GM18861 (cell line): ENCODE results near the gene SLC6A11.

ENCODE experiments used
- ATAC-seq: cut with Tn5 transposase; IDR thresholded peaks from one replicate; pipeline ENCODE4 v1.9.1; 2021; ENCODE audit not compliant: unreplicated experiment

The SLC6A11 gene

DNA sequence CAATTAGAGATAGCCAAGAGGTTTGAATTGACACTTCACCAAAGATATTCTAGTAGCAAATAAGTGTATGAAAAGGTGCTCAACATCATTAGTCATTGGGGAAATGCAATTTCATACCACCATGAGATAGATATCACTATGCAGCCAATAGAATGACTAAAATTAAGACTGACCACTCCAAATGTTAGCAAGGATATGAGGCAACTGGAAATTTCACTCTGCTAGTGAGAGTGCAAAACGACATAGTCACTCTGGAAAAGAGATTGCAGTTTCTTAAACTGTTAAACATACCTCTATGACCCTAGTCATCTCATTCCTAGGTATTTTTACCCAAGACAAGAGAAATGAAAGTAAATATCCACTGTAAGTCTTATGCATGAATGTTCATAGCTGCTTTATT lies 27.6 kb upstream of the SLC6A11 start:
- no peak for ATAC-seq

DNA sequence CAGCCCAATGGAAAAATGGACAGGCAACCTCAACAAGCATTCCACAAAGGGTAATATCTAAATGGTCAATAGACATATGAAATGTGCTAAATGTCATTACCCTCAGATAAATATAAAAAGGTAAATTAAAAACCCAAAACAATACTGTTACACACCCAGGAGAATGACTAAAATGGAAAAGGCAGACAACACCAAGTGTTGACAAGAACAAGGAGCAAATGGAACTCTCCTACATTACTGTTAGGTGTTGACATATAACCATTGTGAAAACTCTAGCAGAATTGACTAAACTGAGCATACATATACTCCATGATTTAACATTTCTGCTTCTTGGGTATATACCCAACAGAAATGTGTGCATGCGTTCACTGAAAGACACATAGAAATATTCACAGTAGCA lies 25.3 kb upstream of the SLC6A11 start:
- ATAC-seq = no peak

DNA sequence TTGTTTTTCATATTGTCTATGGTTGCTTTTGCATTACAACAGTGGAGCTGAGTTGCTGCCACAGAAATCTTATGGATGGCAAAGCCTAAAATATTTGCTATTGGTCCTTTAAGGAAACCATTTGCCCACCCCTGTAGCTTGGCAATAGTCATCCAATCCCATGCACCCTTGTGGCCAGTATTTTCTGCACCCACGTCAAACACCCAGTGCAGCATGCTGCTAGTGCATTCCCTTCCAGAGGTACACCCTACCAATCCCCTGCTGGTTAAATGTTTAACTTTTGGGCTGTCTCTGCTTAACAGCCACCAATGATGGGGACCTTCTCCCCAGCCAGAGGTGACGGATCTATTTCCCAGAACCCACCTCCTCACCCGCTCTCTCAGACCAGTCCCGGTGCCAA lies 23.8 kb upstream of the SLC6A11 start:
- ATAC-seq = no peak

DNA sequence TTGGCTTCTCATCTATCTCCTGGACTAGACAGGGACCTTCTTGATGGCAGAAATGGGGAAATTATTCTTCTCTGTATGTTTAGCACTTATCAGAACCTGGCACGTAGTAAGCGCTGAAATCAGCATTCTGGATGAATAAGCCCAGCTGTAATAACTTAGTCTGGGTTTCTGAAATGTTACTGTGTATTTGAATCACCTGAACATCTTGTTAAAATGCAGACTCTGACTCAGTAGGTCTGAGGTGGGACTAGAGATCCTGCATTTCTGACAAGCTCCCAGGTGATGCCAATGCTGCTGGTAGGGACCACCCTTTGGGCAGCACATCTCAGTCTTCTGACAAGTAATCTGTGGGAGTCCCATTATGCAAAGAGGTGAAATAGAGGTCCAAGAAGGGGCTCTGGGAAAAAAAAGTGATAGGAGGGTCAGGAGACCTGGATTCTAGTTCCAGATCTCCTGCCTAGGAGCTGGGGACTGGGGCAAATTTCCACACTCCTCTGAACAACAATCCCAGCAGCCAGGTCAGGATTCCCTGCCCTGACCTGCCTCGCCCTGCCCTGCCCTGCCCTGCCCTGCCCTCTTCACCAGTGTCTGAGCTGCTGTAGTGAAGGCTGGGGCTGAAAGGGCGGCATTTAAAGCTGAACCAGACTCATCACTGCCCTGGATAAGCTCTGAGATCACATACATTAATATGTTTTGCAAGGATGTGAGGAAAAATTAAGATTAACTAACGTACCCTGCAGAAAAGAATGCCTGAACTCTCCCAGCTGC lies 17.2 kb upstream of the SLC6A11 start:
- ATAC-seq = no peak

DNA sequence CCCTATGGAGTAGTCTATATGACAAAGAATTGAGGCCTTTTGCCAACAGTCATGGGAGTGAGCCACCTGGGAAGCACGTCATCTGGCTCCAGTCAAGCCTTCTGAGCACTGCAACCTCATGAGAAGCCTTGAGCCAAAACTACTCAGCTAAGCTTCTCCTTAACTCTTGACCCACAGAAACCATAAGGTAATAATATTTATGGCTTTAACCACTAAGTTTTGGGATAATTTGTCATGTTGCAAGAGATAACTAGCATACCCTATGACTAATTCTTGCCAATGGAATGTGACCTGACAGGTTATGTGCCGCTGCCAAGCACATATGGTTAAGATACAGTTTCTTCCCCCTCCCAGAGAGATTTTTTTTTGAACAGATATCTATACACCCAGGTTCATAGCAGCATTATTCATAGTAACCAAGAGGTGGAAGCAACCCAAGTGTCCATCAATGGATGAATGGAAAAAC lies 11.8 kb upstream of the SLC6A11 start:
- no peak for ATAC-seq

DNA sequence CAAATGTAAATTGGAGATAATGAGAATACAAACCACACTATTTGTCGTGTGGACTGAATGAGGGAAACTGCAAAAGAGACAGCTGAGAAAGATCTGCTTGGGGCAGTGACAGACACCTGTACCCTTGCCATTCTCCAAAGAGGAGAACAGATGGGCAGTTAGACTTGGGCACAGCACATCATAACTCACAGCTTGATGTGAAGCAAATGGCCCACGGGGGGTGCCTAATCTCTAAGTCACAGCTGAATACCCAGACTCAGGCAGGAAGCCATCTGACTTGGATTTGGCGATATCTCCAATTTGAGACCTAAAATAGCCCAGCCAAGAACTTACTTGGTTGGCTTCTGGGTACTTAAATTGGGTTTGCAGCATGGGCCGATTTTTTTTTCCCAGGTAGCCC lies 10.0 kb upstream of the SLC6A11 start:
- no peak for ATAC-seq

DNA sequence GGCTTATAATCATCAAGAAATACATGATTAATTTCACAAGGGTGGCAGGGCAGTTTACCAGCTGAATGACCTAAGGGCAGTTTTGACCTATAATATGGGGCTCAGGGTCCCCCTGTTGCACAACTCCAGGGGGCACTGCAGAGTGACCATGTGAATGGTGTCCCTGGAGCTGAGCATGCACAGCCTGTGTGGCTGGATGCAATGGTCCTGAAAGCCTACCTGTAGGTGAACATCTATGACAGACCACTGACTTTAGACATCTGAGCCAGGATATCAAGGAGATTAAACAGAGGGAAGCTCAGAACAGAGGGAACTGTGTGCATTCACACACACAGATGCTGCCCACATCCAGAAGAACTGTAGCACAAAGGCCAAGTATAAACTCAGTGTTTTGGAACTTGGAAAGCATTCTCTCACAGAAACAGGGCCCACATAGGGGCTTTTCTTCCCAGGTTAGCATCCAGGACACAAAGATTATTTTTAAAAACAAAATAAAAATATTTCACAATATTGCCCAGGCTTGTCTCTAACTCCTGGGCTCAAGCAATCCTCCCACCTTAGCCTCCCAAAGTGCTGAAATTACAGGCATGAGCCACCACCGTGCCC lies 7.8 kb upstream of the SLC6A11 start:
- no peak for ATAC-seq

DNA sequence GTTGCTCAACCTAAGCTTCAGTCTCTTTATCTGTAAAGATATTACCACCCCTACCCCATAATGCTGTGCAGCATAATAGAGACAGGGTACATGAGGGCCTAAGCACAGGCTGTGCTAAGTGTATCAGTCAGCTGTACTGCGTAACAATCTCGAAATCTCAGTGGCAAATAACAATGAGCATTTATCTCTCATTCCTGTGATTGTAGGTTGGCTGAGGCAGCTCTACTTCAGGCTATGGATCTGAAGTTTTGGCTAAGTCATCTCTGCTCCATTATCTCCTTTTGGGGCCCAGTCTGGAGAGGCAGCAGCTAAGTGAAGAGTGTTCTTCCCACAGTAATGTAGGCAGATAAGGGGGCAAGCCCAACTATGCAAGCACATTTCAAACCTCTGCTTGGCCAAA lies 7.1 kb upstream of the SLC6A11 start:
- ATAC-seq = no peak

DNA sequence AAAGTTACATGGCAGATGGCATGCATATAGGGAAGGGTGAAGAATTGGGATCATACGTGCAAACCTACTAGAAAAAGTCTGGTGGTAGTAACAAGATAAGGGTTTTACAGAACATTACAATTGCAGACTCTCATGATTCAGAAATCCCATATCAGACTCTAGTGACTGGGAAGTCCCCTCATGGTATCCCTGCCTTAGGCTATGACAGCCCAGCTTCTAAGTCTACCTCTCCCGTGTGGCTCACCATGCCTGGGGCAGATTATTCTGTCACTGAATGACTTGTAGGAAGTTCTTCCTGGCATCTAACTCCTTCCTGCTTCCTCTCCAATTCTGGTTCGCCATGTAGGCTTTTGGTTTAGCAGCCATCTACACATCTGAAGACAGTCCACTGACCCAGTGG lies 5.7 kb upstream of the SLC6A11 start:
- no peak for ATAC-seq

DNA sequence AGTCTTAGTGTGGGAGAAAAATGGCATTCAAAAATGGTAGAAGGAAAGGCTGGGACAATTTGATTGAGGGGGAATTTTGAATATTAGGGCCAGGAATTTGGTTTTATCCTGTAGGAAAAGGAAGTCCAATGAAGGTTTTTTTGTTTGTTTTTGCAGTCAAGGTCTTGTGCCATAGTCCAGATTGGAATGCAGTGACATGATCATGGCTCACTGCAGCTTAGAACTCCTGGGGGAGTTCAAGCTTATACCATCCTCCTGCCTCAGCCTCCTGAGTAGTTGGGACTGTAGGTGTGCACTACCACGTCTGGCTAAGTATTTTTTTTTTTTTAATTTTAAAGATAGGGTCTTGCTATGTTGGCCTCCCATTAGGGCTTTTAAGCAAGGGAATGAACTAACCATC lies 2.6 kb upstream of the SLC6A11 start:
- no peak for ATAC-seq

DNA sequence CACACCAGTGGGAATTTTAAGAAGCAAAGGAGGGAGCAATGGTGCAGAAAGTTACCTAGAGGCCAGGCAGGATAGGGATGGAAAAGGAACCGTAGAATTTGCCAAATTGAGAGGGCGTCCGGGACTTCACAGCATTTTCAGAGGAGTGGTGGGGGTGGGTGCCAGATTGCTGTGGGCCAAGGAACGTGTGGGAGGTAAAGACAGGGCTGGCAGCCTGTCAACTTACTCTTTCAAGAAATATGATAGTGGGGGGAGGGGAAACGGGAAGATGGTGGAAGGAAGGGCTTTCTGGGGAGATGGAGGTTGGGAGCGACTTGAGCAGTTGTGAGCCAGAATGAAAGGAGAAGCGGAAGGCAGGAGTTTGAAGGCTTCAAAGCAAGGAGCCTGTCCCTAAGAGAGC lies 1.4 kb upstream of the SLC6A11 start:
- no peak for ATAC-seq

DNA sequence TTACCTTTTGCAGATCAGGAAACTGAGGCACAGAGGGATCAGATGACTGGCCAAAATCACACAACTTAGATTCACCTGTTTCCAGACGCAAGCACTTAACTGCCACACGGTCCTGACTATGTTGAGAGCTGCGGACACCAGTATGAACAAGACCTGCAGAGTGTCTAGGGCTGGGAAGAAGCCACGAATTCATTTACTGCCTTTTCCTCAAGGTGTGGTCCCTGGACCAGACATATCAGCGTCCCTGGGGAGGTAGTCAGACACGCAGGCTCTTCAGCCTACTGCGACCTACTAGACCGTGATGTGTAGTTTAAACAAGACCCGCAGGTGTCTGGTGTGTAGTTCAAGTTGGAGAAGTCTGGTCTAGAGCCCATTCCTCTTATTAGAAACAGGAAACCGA lies 541 bp upstream of the SLC6A11 start:
- no peak for ATAC-seq

DNA sequence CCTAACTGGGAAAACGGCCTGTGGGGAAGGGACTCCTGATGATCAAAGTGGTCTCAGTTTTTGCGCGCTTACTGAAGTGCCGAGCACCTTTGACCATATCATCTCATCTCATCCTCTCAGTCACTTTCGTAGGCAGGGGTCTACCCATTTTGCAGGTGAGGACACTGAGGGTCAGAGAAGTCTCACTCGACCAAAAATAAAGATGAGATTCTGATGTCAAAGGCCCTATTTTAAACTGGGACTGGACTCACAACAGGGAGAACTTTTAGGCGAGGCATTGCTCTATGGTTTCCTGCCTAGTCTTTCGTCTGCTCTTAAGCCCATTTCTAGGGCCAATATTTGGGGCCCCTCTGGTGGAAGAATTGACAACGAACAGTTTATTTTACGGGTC lies 830 bp downstream of the SLC6A11 start:
- no peak for ATAC-seq

DNA sequence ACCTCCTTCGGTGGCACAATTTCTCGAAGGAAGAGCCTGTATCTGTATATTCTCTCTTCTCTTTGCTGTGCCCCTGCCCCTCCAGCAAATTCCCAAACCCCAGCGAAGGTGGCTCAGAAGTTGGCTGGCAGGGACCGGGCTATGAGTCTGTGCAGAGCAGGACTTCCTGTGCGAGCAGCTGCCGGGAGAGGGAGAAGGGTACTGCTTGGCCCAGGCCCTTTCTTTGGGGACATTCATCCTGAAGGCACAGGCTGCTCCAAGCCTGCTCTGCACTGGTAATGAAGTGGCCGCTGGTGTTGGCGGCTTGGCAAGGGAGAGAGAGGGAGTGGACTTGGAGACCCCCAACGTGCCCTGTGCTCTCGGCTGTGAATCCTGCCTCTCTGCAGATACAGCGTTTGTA lies 1.5 kb downstream of the SLC6A11 start:
- ATAC-seq = no peak

DNA sequence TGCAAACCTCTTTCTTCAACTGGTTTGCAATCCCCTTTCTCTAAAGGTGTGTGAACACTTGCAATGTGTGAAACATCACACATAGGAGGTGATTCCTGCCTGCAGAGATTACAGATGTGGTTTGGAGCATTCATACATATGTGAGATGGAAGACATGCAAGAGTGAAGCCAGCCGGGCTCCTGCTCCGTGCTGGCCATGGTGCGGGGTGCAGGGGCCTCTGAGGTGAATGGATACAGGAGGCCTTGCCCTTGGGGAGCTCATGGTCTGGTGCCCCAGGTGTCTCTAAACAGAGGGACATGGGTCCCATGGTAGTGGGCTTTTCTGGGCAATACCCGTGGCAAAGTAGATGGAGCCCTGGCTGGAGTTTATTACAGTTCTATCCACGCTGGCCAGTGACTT lies 6.0 kb downstream of the SLC6A11 start:
- ATAC-seq = no peak

DNA sequence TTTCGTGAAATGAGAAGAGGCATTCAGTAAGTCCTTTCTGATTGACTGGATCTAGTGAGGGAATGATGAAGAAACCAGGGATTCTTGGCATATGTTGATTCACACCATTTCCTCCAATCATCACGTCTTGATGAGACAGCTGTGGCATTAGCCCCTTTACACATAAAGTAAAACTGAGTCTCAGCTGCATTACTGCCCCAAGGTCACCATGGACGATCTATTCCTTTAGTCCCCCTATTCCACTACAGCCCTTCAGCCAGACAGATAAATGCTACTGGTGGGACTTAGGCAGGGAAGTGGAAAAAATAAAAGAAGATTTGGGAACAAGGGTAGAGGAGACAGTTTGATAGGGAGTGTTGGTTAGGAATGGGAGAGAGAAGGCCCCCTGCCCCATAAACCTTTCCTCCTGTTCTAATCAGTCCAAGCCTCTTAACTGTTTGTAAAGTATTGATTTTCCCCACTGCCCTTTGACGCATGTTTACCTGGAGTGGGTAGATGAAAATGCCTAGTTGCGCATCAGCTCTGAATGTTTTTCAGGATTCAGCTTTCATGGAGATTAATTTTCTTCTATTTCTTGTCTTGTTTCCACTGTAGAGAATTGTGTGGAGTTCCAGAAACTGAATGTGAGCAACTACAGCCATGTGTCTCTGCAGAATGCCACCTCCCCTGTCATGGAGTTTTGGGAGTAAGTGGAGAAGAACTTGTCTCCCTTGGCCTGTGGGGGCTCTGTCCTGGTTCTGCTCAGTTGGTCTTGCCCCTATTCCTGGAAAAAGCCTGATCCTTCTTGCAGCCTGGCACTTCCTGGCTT lies 6.9 kb downstream of the SLC6A11 start:
- no peak for ATAC-seq

DNA sequence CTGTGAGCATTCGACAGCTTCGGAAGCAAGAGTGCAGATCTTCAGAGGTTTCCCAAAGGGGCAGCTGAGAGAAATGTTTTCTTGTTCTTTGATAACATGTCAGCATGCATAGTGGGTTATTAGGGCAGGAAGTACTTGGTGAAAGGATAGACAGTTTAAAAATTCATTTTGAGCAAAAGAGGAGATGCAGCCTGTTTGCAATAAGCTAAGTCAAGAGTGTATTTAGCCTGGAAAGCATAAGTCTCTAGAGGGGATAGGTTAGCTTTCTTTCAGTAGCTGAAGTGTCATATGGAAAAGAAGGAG lies 7.4 kb downstream of the SLC6A11 start:
- ATAC-seq = no peak

DNA sequence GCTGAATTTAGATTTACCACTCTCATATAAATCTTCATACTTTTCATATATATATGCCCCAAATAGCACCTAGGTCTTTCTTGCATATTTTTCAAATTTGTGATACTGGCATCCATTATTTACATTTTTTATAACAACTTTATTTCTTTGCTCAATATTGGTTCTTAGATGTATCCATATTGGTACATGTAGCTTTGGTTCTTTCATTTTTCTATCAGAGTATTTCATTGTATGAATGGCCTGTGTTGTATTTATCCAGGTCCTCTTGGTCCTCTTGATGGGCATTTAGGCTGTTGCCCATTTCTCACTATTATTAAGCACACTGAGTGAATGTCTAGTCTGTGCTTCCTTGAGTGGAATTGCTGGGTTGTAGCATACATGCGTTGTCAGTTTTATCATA lies 8.4 kb downstream of the SLC6A11 start:
- ATAC-seq = no peak

DNA sequence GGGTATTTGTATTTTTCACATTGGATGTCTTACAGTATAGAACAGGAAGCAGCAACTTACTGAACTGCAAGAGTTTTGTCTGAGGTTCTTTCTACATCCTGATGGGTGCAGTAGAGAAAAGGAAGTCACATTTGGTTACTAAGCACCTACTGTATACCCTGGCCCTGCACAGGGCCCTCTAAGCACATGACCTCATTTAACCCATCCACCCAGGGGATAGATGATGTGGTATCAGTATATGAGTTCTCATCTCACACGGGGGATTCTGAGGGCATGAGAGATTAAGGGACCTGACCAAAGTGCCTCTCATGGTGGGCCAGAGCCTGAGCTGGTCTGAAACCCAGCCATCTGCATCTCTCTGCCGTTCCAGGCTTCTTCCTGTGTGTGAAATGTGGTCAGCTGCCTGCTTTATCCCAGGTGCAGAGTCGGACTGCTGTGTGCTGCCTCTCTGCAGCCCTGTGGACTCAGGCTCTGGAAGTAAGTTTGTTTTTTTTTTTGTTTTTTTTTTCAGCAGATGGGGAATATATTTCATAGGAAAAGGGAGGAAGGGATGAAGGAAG lies 17.9 kb downstream of the SLC6A11 start:
- no peak for ATAC-seq

DNA sequence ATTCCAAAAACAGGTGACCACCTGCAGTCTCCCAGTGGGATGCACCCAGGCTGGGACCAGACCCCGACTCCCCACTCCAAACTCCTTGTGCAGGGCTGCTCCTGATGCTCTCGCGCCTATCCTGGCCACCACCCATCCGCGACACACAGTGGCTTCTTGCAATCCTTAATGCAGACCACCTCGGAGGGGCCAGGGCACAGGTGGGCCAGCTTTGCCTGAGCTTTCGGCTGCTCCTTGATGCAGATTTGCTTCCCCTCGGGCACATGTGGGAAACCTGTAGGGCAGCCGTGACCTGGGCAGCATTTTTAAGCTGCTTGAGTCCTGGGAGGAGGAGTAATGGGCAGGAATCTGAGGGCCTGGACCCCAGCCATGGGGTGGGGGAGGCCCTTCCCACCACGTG lies 18.9 kb downstream of the SLC6A11 start:
- no peak for ATAC-seq

DNA sequence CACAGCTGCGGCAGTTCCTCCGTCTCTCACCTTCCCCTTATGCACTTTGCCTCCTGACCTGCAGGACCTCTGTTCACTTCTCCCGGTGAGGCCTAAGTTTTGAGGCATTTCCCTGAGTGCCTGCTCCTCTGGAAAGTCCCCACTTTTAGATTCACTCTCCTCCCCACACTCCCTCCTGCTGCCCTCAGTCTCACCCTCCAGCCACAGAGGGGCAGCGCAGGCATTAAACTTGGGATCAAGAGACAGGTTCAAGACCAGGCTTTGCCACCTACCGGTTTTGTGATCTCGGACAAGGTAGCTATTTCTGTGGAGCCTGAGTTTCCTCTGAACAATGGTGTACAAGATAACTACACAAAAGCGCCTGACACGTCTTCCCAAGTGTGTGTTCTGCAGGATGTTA lies 19.4 kb downstream of the SLC6A11 start:
- ATAC-seq = no peak

DNA sequence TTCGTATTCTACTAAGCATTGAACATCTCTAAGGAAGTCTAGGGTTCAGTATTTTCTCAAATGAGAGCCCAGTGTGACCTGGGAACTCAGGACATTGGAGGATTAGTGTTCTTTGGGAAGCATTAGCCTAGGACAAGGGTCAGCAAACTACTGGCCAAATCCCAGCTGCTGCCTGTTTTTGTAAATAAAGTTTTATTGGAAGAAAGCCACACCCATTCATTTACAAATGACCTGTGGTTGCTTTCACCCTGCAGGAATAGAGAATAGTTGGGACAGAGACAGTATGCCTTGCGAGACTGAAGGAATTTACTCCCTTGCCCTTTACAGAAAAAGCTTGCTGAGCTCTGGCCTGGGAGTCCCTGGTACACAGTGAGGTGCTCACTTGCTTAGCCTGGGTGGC lies 20.6 kb downstream of the SLC6A11 start:
- ATAC-seq = no peak
